Right lobe of liver (tissue), 6 donors: ENCODE data around the gene TK2. TPM values are rescaled to one million over a fixed set of nuclear protein-coding genes. Genes with fewer than 3 reads are reported as not detected.

Experiments
- ATAC-seq, 4 donors: fragments of 200-7000 bp; cut with Tn5 transposase; one replicate each; pipeline ENCODE4 v1.9.1; 2020; ENCODE audit warnings: mild to moderate bottlenecking in 4 of 4, moderate library complexity in 4 of 4
- DNase-seq, 3 donors: peaks; one replicate each; pipeline ENCODE4 v3.0.0-alpha.2; 2020
- H3K27ac ChIP-seq, 3 donors: fragments of 200-600 bp; one replicate each; pipeline ENCODE4 v1.8.0; 2022
- H3K27me3 ChIP-seq, 2 donors: fragments of 200-600 bp; one replicate each; pipeline ENCODE4 v1.8.0; 2022
- H3K36me3 ChIP-seq, 4 donors: fragments of 200-600 bp; sonication (generic) in 1 of 4; one replicate each; pipeline versions ENCODE4 v1.5.1 to v1.8.0; 2017 to 2022; ENCODE audit warnings: control low read depth in 1 of 4
- H3K4me1 ChIP-seq, 4 donors: fragments of 200-600 bp; sonication (generic) in 1 of 4; one replicate each; pipeline versions ENCODE4 v1.5.1 to v1.8.0; 2017 to 2022; ENCODE audit warnings: control low read depth in 1 of 4
- H3K4me3 ChIP-seq, 3 donors: fragments of 200-600 bp; one replicate each; pipeline ENCODE4 v1.8.0; 2022
- H3K9me3 ChIP-seq, 4 donors: fragments of 200-600 bp; sonication (generic) in 1 of 4; one replicate each; pipeline versions ENCODE4 v1.5.1 to v1.8.0; 2017 to 2022; ENCODE audit warnings: control low read depth in 1 of 4
- POLR2A ChIP-seq: fragments of 450-650 bp; IDR thresholded peaks from one replicate; pipeline ENCODE4 v1.6.1; 2017; ENCODE audit warnings: antibody characterized with exemption, mild to moderate bottlenecking
- WGBS: methylation state at CpG from one replicate; pipeline ENCODE4 v1.1.6; 2018; ENCODE audit warnings: low coverage, low lambda C conversion rate; ENCODE audit not compliant: insufficient coverage; ENCODE audit errors: missing lambda C conversion rate; 5-methylcytosine and 5-hydroxymethylcytosine counted together
- intact Hi-C, 2 donors: fragments of 100-400 bp; cut with DNase I; formaldehyde crosslinking; loops; one replicate each; pipeline versions ENCODE4 v1.11.2 to v1.14.1; 2022
- total RNA-seq, 6 experiments: library from RNA; depleted of rRNA in 2 of 6; stranded (reverse); fragments of >200 nt in 2 of 6; fragmentation: NEBNext Ultra II Directional in 3 of 6; extraction: Animal tissue kit (Norgen Biotek cat#: 25700) in 3 of 6; gene quantifications; one replicate each; pipeline versions ENCODE4 v1.1.0 to v1.2.4, GENCODE V29; 2016 to 2023
- TF ChIP-seq, protein P1 (sequence below), 4 donors: fragments of 200-600 bp in 3 of 4; fragments of 450-650 bp in 1 of 4; IDR thresholded peaks; one replicate each; pipeline versions ENCODE4 v1.5.1 to v1.8.0; 2016 to 2022; ENCODE audit warnings: antibody characterized with exemption in 4 of 4, mild to moderate bottlenecking in 2 of 4
- donor health status: DM: no; HTN: yes; CAD: no.
- donor health status: DM: no; HTN: no; CAD: no.
- donor health status: DM: no; HTN: no; CAD: no.
- donor health status: DM: no; HTN: yes; CAD: no.
- donor health status: DM: no; HTN: yes; CAD: no.

TK2 gene
- total RNA-seq, 6 experiments from 2014 or later, result 25.8 to 41.7 (median 33.6) TPM

DNA sequence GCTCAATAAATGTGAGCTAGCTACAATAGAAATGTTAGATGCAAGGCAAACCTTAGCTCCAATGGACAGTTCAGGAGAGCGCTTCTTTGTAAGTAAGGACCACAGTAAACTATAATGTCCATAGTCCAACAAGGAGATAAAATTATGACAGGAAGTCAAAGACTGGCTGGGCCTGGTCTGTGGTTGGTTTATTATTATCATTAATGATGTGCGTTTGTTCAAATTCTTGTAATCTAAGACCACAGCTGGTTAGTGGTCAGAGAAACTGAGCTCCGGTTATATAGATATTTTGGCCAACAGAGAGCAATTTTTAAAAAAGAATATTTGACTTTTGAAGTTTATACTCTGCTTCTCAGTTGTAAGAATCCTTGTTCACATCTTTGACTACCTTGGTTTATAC, 24.6 kb upstream of the TK2 start:
- peaks cover 0 to 8% of the 10 kb centered on the region in 2 donors for H3K27me3 ChIP-seq
- WGBS, result 83% methylated on average over 2 of the region's 3 CpGs
- ATAC-seq, result no peak

DNA sequence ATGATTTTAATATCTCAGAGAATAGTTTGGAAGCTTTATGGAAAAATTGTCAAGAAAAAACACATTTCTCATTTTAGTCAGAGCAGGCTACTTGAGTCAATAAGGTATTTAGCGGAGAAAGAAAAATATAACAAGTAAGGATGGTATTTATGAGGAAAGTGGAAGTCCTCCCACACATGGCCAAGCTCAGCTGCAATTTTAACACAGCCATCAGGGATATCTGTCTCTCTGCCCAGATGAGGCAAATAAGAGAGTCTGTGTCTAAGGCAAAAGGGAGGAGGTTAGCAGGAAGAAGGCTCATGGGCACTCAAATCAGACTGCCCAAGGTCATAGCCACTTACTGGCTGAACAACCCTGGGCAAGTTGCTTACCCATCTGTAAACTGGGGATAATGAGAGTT, 24.2 kb upstream of the TK2 start:
- TF ChIP-seq, protein P1, sequence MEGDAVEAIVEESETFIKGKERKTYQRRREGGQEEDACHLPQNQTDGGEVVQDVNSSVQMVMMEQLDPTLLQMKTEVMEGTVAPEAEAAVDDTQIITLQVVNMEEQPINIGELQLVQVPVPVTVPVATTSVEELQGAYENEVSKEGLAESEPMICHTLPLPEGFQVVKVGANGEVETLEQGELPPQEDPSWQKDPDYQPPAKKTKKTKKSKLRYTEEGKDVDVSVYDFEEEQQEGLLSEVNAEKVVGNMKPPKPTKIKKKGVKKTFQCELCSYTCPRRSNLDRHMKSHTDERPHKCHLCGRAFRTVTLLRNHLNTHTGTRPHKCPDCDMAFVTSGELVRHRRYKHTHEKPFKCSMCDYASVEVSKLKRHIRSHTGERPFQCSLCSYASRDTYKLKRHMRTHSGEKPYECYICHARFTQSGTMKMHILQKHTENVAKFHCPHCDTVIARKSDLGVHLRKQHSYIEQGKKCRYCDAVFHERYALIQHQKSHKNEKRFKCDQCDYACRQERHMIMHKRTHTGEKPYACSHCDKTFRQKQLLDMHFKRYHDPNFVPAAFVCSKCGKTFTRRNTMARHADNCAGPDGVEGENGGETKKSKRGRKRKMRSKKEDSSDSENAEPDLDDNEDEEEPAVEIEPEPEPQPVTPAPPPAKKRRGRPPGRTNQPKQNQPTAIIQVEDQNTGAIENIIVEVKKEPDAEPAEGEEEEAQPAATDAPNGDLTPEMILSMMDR (IDR thresholded peaks at IDR 0.05), result no peak
- H3K4me3 ChIP-seq, result no peak overlapping the region
- peaks cover 0 to 3% (median 0%) of the 10 kb centered on the region in 4 donors for H3K4me1 ChIP-seq
- ATAC-seq (no peak), DNase-seq (no peak)
- H3K36me3 ChIP-seq, result no peaks in the 10 kb centered on the region
- intact Hi-C loops, result no loop called here
- H3K9me3 ChIP-seq, result no peaks in the 10 kb centered on the region
- H3K27me3 ChIP-seq, result peaks cover 0 to 6% of the 10 kb centered on the region in 2 donors
- WGBS, result 85% methylated on average over 1 of the region's 1 CpG
- no peak overlapping the region for H3K27ac ChIP-seq

More for the DNA sequence above, 24.6 kb upstream of the TK2 start:
- DNase-seq, result no peak
- H3K4me1 ChIP-seq, result peaks cover 0 to 6% (median 0%) of the 10 kb centered on the region in 4 donors
- intact Hi-C loops, result no loop called here
- no peak overlapping the region for H3K4me3 ChIP-seq
- no peaks in the 10 kb centered on the region for H3K9me3 ChIP-seq
- no peak for TF ChIP-seq POLR2A
- TF ChIP-seq, protein P1 (IDR thresholded peaks at IDR 0.05), result no peak
- H3K27ac ChIP-seq, result no peak overlapping the region
- H3K36me3 ChIP-seq, result no peaks in the 10 kb centered on the region

DNA sequence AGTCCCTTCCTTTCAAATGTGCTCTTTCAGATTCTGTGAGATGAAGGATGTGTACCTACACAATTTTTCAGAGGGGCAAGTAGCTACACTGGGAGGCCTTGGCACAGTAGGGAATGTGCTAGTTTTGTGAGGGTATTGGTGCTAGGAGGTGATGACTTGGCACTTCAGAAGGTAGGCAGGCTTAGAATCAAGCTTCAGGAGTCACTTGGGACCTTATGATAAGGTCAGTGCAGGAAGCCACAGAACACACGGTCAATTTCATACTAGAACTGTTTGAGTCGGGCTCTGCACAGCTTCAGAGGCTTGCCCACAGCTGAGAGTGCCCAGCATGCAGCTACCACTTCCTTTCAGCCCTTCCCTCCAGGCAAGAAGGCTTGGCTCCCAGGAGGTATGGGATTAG, 22.4 kb upstream of the TK2 start:
- intact Hi-C loops, result no loop called here
- no peaks in the 10 kb centered on the region for H3K4me1 ChIP-seq
- WGBS, result 80% methylated on average over 1 of the region's 2 CpGs
- DNase-seq, result no peak
- no peak for ATAC-seq
- H3K27me3 ChIP-seq, result no peaks in the 10 kb centered on the region
- no peak overlapping the region for H3K27ac ChIP-seq
- H3K4me3 ChIP-seq, result no peak overlapping the region
- H3K9me3 ChIP-seq, result no peaks in the 10 kb centered on the region
- no peak for TF ChIP-seq POLR2A
- TF ChIP-seq, protein P1 (IDR thresholded peaks at IDR 0.05), result no peak
- H3K36me3 ChIP-seq, result no peaks in the 10 kb centered on the region

DNA sequence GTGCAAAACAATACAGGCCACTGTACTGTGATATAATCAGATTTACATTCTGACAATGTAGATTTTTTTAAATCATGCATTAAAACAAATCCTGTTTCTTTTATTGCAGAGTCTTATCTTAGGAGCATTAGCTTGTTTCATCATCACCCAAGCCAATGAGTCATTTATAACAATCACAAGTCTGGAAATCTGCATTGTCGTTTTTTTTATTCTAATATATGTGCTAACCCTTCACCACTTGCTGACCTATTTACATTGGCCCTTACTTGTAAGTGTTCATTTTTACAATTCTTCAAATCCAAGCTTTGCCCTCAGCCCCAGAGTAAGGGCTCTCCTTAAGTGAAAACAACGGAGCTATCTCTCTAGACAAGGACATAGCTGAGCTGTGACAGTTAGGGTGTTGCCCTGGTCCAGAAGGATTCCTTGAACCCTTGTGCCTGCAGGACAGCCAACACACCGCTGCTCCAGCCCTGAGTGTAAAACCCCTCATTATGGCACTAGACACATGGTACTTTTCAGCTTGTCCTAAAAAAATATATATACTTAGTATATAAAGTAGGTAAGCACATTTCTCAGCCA, 20.0 kb upstream of the TK2 start:
- no peaks in the 10 kb centered on the region for H3K27me3 ChIP-seq
- H3K4me1 ChIP-seq, result no peaks in the 10 kb centered on the region
- H3K9me3 ChIP-seq, result no peaks in the 10 kb centered on the region
- H3K36me3 ChIP-seq, result no peaks in the 10 kb centered on the region
- intact Hi-C loops, result no loop called here
- WGBS, result 54% methylated on average over 3 of the region's 3 CpGs
- TF ChIP-seq, protein P1 (IDR thresholded peaks at IDR 0.05), result no peak
- TF ChIP-seq POLR2A, result no peak
- H3K4me3 ChIP-seq, result no peak overlapping the region
- no peak overlapping the region for H3K27ac ChIP-seq
- no peak for ATAC-seq
- DNase-seq, result no peak

DNA sequence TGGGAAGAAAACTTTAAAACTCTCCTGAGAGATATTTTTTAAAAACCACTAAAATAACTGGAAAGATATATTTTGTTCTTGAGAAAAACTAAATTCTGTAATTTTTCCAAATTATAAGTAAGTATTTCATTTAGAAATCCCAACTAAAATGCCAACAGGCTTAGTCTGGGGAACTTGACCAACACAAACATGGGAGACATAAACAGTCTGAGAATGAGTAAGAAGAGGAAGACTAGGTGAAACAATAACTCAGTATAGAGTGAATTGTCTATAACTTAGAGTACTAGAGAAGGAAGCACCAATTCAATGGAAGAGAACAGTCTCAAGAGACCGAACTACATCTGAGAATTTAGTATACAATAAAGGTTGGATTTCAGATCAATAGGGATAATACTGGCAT, 19.2 kb upstream of the TK2 start:
- DNase-seq (no peak), ATAC-seq (no peak)
- no peak for TF ChIP-seq POLR2A
- TF ChIP-seq, protein P1 (IDR thresholded peaks at IDR 0.05), result no peak
- Histone ChIP-seq H3K4me1 (no peaks in the 10 kb centered on the region), H3K27me3 (no peaks in the 10 kb centered on the region), H3K9me3 (no peaks in the 10 kb centered on the region), H3K27ac (no peak overlapping the region), H3K4me3 (no peak overlapping the region), H3K36me3 (no peaks in the 10 kb centered on the region)
- intact Hi-C loops, result no loop called here
- whole genome bisulfite sequencing, result 93% methylated on average over 1 of the region's 1 CpG
